Spleen (tissue), 11 donors: ENCODE results near the gene REXO1. TPM values are rescaled to one million over a fixed set of nuclear protein-coding genes. Genes with fewer than 3 reads are reported as not detected.
A peak's percentile ranks its signal among the peaks of the same experiment; 100 is the strongest.
"Not testable (repeated sequence)": the region's sequence is repeated elsewhere in the genome, so short reads cannot be mapped to it uniquely, and the experiment has no call there.

ENCODE experiments used
- DNase-seq: peaks from one replicate; pipeline ENCODE4 v3.0.0-alpha.2; 2020
- H3K27ac ChIP-seq, 8 donors: fragments of 200-600 bp; sonication (generic) in 7 of 8; 1 replicate in 4 of 8; 2 replicates in 4 of 8; pipeline versions ENCODE4 v1.5.0 to v1.8.0; 2016 to 2021; ENCODE audit warnings: inconsistent platforms in 4 of 8, mild to moderate bottlenecking in 4 of 8, moderate library complexity in 1 of 8
- H3K27me3 ChIP-seq, 7 donors: fragments of 200-600 bp; sonication (generic) in 6 of 7; replicated peaks in 1 of 7; 1 replicate in 4 of 7; 2 replicates in 3 of 7; pipeline versions ENCODE4 v1.5.0 to v1.8.0; 2016 to 2021; ENCODE audit warnings: inconsistent platforms in 3 of 7, mild to moderate bottlenecking in 1 of 7
- H3K36me3 ChIP-seq, 6 donors: fragments of 200-600 bp; sonication (generic) in 5 of 6; 1 replicate in 4 of 6; 2 replicates in 2 of 6; pipeline versions ENCODE4 v1.5.0 to v1.8.0; 2016 to 2021; ENCODE audit warnings: inconsistent platforms in 2 of 6
- H3K4me1 ChIP-seq, 6 donors: fragments of 200-600 bp; sonication (generic) in 5 of 6; 1 replicate in 3 of 6; 2 replicates in 3 of 6; pipeline versions ENCODE4 v1.5.0 to v1.8.0; 2016 to 2021; ENCODE audit warnings: inconsistent platforms in 3 of 6
- H3K4me3 ChIP-seq, 8 donors: fragments of 200-600 bp; sonication (generic) in 7 of 8; 1 replicate in 4 of 8; 2 replicates in 4 of 8; pipeline versions ENCODE4 v1.5.0 to v1.8.0; 2016 to 2021; ENCODE audit warnings: inconsistent platforms in 4 of 8, mild to moderate bottlenecking in 4 of 8, moderate library complexity in 2 of 8
- H3K9me3 ChIP-seq, 8 donors: fragments of 200-600 bp; sonication (generic) in 7 of 8; 1 replicate in 4 of 8; 2 replicates in 4 of 8; pipeline versions ENCODE4 v1.5.0 to v1.8.0; 2016 to 2021; ENCODE audit warnings: inconsistent platforms in 4 of 8
- POLR2A ChIP-seq, 3 donors: fragments of 450-650 bp; IDR thresholded peaks; one replicate each; pipeline ENCODE4 v1.5.1; 2017; ENCODE audit warnings: antibody characterized with exemption in 3 of 3, mild to moderate bottlenecking in 1 of 3
- POLR2AphosphoS5 ChIP-seq, 3 donors: sonication (generic); formaldehyde crosslinking; IDR thresholded peaks; one replicate each; pipeline ENCODE4 v1.5.1; 2017; ENCODE audit warnings: antibody characterized with exemption in 3 of 3
- WGBS, 5 donors: extraction: QIAGEN DNeasy Blood & Tissue Kit in 3 of 5; methylation state at CpG; one replicate each; pipeline versions ENCODE4 v1.1.5 to v1.1.7; 2013 to 2018; 5-methylcytosine and 5-hydroxymethylcytosine counted together
- intact Hi-C: fragments of 100-400 bp; cut with DNase I; formaldehyde crosslinking; loops from one replicate; pipeline ENCODE4 v1.15.0; 2023; ENCODE audit warnings: low total_unique reads
- polyA plus RNA-seq, 3 donors: library from polyadenylated mRNA; stranded (reverse); fragments of 200-250 nt; gene quantifications; one replicate each; pipeline ENCODE4 v1.2.1, GENCODE V29; 2013
- total RNA-seq, 7 donors: library from RNA; depleted of rRNA in 3 of 7; stranded (reverse); fragments of >200 nt in 3 of 7; fragmentation: NEBNext Ultra II Directional in 4 of 7; extraction: Animal tissue kit (Norgen Biotek cat#: 25700) in 4 of 7; gene quantifications; one replicate each; pipeline versions ENCODE4 v1.1.0 to v1.2.1, GENCODE V29; 2016 to 2021
- TF ChIP-seq, protein P1 (sequence below), 11 experiments: fragments of 200-600 bp in 7 of 11; fragments of 450-650 bp in 4 of 11; sonication (generic) in 4 of 11; IDR thresholded peaks in 8 of 11; conservative IDR thresholded peaks in 3 of 11; 1 replicate in 7 of 11; 2 replicates in 4 of 11; pipeline versions ENCODE4 v1.4.0 to v1.8.0; 2016 to 2021; ENCODE audit warnings: antibody characterized with exemption in 11 of 11, inconsistent platforms in 4 of 11, mild to moderate bottlenecking in 1 of 11
- donor health status: healthy with polysubstance abuse.
- donor health status: DM: no; HTN: no; CAD: no; lungs with moderate emphysema.
- donor health status: DM: no; HTN: no; CAD: no.
- donor health status: Bipolar disorder and iron deficiency.
- donor health status: healthy.
- donor health status: DM: no; HTN: no; CAD: no.
- donor health status: DM: yes; HTN: yes; CAD: no.

The REXO1 gene
- total and polyA plus RNA-seq, 10 donors = 13.4 to 88.1 (median 50.6) TPM

GRCh38 chr19:1889907-1890306 is 41.6 kb upstream of the REXO1 start:
- Histone ChIP-seq H3K27ac (no peak overlapping the region), H3K9me3 (no peaks in the 10 kb centered on the region), H3K36me3 (no peaks in the 10 kb centered on the region), H3K4me3 (no peak overlapping the region), H3K27me3 (no peaks in the 10 kb centered on the region), H3K4me1 (peaks cover 0 to 41% (median 16%) of the 10 kb centered on the region in 6 donors)
- 90 to 100% (median 100%) methylated on average over 1 of the region's 1 CpG for WGBS, 5 donors
- no peak for DNase-seq
- TF ChIP-seq, protein P1, sequence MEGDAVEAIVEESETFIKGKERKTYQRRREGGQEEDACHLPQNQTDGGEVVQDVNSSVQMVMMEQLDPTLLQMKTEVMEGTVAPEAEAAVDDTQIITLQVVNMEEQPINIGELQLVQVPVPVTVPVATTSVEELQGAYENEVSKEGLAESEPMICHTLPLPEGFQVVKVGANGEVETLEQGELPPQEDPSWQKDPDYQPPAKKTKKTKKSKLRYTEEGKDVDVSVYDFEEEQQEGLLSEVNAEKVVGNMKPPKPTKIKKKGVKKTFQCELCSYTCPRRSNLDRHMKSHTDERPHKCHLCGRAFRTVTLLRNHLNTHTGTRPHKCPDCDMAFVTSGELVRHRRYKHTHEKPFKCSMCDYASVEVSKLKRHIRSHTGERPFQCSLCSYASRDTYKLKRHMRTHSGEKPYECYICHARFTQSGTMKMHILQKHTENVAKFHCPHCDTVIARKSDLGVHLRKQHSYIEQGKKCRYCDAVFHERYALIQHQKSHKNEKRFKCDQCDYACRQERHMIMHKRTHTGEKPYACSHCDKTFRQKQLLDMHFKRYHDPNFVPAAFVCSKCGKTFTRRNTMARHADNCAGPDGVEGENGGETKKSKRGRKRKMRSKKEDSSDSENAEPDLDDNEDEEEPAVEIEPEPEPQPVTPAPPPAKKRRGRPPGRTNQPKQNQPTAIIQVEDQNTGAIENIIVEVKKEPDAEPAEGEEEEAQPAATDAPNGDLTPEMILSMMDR (IDR thresholded peaks at IDR 0.05 in 8 of 11, conservative IDR thresholded peaks at IDR 0.05 in 3 of 11) = no peak
- TF ChIP-seq POLR2A (IDR thresholded peaks at IDR 0.05) (no peak), POLR2AphosphoS5 (IDR thresholded peaks at IDR 0.05) (no peak)
- intact Hi-C loops = no loop called here

DNA sequence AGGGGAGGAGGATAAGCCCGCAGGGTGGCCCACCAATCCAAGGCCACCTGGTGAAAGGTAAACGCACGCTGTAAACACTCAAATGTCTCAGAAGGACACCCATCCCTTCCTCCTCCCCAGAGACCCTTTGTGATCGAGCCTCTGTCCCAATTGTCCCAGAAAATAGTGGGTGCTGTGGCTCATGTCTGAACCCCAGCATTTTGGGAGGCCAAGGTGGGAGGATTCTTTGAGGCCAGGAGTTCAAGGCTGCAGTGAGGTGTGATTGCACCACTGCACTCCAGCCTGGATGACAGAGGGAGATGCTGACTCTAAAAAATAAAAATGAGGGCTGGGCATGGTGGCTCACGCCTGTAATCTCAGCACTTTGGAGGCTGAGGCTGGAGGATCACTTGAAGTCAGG is 40.1 kb upstream of the REXO1 start:
- peaks cover 11 to 43% (median 24%) of the 10 kb centered on the region in 6 donors for H3K4me1 ChIP-seq
- no peaks in the 10 kb centered on the region for H3K9me3 ChIP-seq
- intact Hi-C loops = no loop called here
- no peak overlapping the region for H3K4me3 ChIP-seq
- H3K36me3 ChIP-seq = no peaks in the 10 kb centered on the region
- no peak for DNase-seq
- WGBS, 5 donors = 80 to 94% (median 88%) methylated on average over 5 of the region's 5 CpGs
- H3K27ac ChIP-seq = no peak overlapping the region
- TF ChIP-seq POLR2A (IDR thresholded peaks at IDR 0.05) = no peak
- H3K27me3 ChIP-seq = no peaks in the 10 kb centered on the region

GRCh38 chr19:1886360-1886759 is 38.1 kb upstream of the REXO1 start:
- H3K4me3 ChIP-seq, intact Hi-C loops, H3K36me3 ChIP-seq, H3K9me3 ChIP-seq, DNase-seq, H3K27me3 ChIP-seq: not testable (repeated sequence)
- peaks cover 28 to 56% (median 44%) of the 10 kb centered on the region in 6 donors for H3K4me1 ChIP-seq
- peak overlapping the region in 1 of 8 donors; percentile 95 for H3K27ac ChIP-seq
- 93 to 97% (median 95%) methylated on average over 15 of the region's 15 CpGs for WGBS, 5 donors

- H3K27me3 ChIP-seq, H3K9me3 ChIP-seq, H3K36me3 ChIP-seq, intact Hi-C loops: not testable (repeated sequence)
- peak; percentile 99 for DNase-seq
- WGBS, 5 donors = 19 to 33% (median 24%) methylated on average over 28 to 46 of the region's 46 CpGs
- Histone ChIP-seq H3K4me1 (peaks cover 33 to 64% (median 50%) of the 10 kb centered on the region in 6 donors), H3K27ac (peak within 1 kb of the TSS; percentile 79 to 95 (median 93)), H3K4me3 (peak within 1 kb of the TSS; percentile 68 to 96 (median 88))
- TF ChIP-seq, protein P1 (IDR thresholded peaks at IDR 0.05 in 8 of 11, conservative IDR thresholded peaks at IDR 0.05 in 3 of 11) = peak in 1 of 11 experiments; percentile 12
- TF ChIP-seq POLR2AphosphoS5 (IDR thresholded peaks at IDR 0.05) = peak; percentile 96 to 98 (median 97)
- TF ChIP-seq POLR2A (IDR thresholded peaks at IDR 0.05) = peak in 2 of 3 donors; percentile 62 to 94
These were observed 37.3 kb upstream of the REXO1 start, which contains the start of gene ABHD17A for GRCh38 chr19:1885398-1886119. Gene ABHD17A (minus strand): TSS chr19:1885496. CDS start chr19:1881566, 3,930 bp downstream.

GRCh38 chr19:1884719-1885334 is 36.5 kb upstream of the REXO1 start:
- TF ChIP-seq POLR2AphosphoS5 (IDR thresholded peaks at IDR 0.05) (peak in 1 of 3 donors; percentile 12), POLR2A (IDR thresholded peaks at IDR 0.05) (no peak)
- TF ChIP-seq, protein P1 (IDR thresholded peaks at IDR 0.05 in 8 of 11, conservative IDR thresholded peaks at IDR 0.05 in 3 of 11) = no peak
- H3K4me3 ChIP-seq = peak overlapping the region; percentile 68 to 96 (median 88)
- peak overlapping the region; percentile 79 to 95 (median 93) for H3K27ac ChIP-seq
- peaks cover 33 to 71% (median 58%) of the 10 kb centered on the region in 6 donors for H3K4me1 ChIP-seq
- peak; percentile 90 for DNase-seq
- no peaks in the 10 kb centered on the region for H3K27me3 ChIP-seq
- WGBS, 5 donors = 0 to 1% (median 1%) methylated on average over 22 to 56 of the region's 56 CpGs
- no peaks in the 10 kb centered on the region for H3K9me3 ChIP-seq
- H3K36me3 ChIP-seq = peaks cover 0 to 14% (median 10%) of the 10 kb centered on the region in 6 donors
- intact Hi-C loops = no loop called here
